ENCODE measurements around the gene MON2. TPM values are rescaled to one million over a fixed set of nuclear protein-coding genes. Genes with fewer than 3 reads are reported as not detected.

The MON2 gene
- total RNA-seq (ENCODE audit: low replicate concordance) = 44.2 and 62.3 TPM in 2 replicates

DNA sequence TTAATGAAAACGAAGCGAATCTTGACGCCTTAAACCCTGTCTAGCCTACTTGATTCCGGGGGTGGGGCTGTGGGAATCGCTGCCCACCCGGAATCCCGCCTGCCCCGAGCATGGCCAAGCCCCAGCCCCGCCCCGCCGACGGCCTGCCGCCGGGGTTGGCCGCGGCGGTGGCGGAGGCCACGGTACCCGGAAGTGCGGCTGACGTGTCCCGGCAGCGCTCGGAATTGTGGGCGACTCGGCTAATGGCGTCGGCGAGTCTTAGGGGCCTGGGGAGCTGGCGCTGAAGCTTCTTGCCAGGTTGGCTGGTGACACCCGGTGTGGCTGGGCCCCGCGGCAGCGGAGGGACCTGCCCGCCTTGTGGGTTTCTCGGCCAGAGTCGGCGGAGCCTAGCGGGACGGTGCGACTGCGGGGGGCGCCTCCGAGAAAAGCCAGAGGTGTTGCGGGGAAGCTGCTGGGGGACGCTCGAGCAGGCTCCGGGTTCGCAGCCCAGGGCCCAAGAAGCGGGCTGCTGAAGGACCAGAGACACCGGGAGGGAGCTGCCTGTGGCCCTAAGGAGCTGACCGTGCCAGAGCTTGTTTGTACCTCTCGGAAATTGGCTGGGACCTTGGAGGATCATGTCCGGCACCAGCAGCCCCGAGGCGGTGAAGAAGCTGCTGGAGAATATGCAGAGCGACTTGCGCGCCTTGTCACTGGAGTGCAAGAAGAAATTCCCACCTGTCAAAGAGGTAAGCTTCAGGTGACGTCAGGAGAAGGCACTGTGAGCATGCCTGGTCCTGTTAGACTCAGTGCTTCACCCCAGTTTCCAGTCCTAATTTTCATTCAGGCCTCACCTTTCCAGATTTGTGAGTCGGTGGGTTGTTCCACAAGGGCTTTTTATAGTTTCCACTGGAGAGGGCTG lies at the start of gene MON2:
MON2 (plus strand) TSS at position 233 of the 898 bp plus-strand sequence; CDS start at position 615, 382 bp downstream.
- Mint-ChIP-seq H3K9me3 (peaks cover 13% of the 10 kb centered on the region), H3K27me3 (ENCODE audit: insufficient read depth, low read depth) (no peaks in the 10 kb centered on the region), H3K27ac (peak within 1 kb of the TSS; percentile 84), H3K4me1 (peaks cover 18% of the 10 kb centered on the region), H3K4me3 (peak within 1 kb of the TSS; percentile 95), H3K36me3 (no peaks in the 10 kb centered on the region)
- peaks cover 52% of the 10 kb centered on the region for H3K79me2 ChIP-seq (ENCODE audit: low read depth)
- peak within 1 kb of the TSS; percentile 77 for H3K9ac ChIP-seq
- H3K4me1 ChIP-seq = peaks cover 24% of the 10 kb centered on the region
- peaks cover 7% of the 10 kb centered on the region for H4K20me1 ChIP-seq (ENCODE audit: low read depth)
- no peaks in the 10 kb centered on the region for H3K27me3 ChIP-seq
- H3K27ac ChIP-seq = no peak within 1 kb of the TSS
- H3F3A ChIP-seq (ENCODE audit: low read depth) = peaks cover 9% of the 10 kb centered on the region
- no peaks in the 10 kb centered on the region for H3K9me3 ChIP-seq (ENCODE audit: low read depth)
- TF ChIP-seq, protein P1, sequence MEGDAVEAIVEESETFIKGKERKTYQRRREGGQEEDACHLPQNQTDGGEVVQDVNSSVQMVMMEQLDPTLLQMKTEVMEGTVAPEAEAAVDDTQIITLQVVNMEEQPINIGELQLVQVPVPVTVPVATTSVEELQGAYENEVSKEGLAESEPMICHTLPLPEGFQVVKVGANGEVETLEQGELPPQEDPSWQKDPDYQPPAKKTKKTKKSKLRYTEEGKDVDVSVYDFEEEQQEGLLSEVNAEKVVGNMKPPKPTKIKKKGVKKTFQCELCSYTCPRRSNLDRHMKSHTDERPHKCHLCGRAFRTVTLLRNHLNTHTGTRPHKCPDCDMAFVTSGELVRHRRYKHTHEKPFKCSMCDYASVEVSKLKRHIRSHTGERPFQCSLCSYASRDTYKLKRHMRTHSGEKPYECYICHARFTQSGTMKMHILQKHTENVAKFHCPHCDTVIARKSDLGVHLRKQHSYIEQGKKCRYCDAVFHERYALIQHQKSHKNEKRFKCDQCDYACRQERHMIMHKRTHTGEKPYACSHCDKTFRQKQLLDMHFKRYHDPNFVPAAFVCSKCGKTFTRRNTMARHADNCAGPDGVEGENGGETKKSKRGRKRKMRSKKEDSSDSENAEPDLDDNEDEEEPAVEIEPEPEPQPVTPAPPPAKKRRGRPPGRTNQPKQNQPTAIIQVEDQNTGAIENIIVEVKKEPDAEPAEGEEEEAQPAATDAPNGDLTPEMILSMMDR (IDR thresholded peaks at IDR 0.05) = no peak
- TF ChIP-seq EZH2phosphoT487 (IDR thresholded peaks at IDR 0.05) (peak; percentile 14), EZH2 (IDR thresholded peaks at IDR 0.05) (no peak)
- DNase-seq (ENCODE audit: low spot score) = peak; percentile 93
- peak within 1 kb of the TSS; percentile 99 for H2AFZ ChIP-seq (replicated peaks)
- no peaks in the 10 kb centered on the region for H3K36me3 ChIP-seq
- H3K4me2 ChIP-seq = peak within 1 kb of the TSS; percentile 94
- peak within 1 kb of the TSS; percentile 85 for H3K4me3 ChIP-seq

DNA sequence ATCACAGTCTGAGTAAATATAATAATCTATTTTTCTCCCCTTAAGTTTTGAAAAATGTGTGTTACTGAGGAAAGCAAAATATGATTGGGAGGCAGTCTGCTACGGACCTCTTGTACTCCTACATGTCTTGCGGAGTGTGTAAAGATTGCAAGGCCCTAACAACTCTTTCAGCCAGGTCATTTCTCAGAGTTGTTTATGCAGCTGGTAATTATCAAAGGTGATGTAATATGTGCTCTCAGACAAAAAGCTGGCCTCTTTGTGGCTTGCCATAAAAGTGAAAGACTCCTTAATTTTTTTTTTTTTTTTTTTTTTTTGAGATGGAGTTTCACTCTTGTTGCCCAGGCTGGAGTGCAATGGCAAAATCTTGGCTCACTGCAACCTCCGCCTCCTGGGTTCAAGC lies 40.5 kb upstream of the MON2 start:
- no peaks in the 10 kb centered on the region for H3K79me2 ChIP-seq (ENCODE audit: low read depth)
- Mint-ChIP-seq H3K4me3 (no peak overlapping the region), H3K4me1 (no peaks in the 10 kb centered on the region)

GRCh38 chr12:62429457-62429856 lies 37.2 kb upstream of the MON2 start:
- Histone ChIP-seq H3K36me3 (no peaks in the 10 kb centered on the region), H3K27ac (no peak overlapping the region), H3K79me2 (ENCODE audit: low read depth) (no peaks in the 10 kb centered on the region), H3K4me1 (no peaks in the 10 kb centered on the region), H3K4me2 (no peak overlapping the region), H3K9ac (no peak overlapping the region), H3K4me3 (no peak overlapping the region), H2AFZ (replicated peaks) (no peak overlapping the region), H3F3A (ENCODE audit: low read depth) (no peaks in the 10 kb centered on the region), H3K27me3 (peaks cover 44% of the 10 kb centered on the region), H3K9me3 (ENCODE audit: low read depth) (no peaks in the 10 kb centered on the region), H4K20me1 (ENCODE audit: low read depth) (no peaks in the 10 kb centered on the region)
- no peak for DNase-seq (ENCODE audit: low spot score)
- Mint-ChIP-seq H3K9me3 (peaks cover 15% of the 10 kb centered on the region), H3K27ac (no peak overlapping the region), H3K27me3 (ENCODE audit: insufficient read depth, low read depth) (no peaks in the 10 kb centered on the region), H3K4me3 (no peak overlapping the region), H3K36me3 (peaks cover 4% of the 10 kb centered on the region), H3K4me1 (no peaks in the 10 kb centered on the region)
- TF ChIP-seq EZH2 (IDR thresholded peaks at IDR 0.05) (no peak), EZH2phosphoT487 (IDR thresholded peaks at IDR 0.05) (no peak)
- TF ChIP-seq, protein P1 (IDR thresholded peaks at IDR 0.05) = no peak

More for the DNA sequence above, 40.5 kb upstream of the MON2 start:
- no peaks in the 10 kb centered on the region for H3K36me3 ChIP-seq
- H3K4me2 ChIP-seq = no peak overlapping the region
- H3K9ac ChIP-seq = no peak overlapping the region
- H3K27ac Mint-ChIP-seq = no peak overlapping the region
- no peaks in the 10 kb centered on the region for H3K27me3 Mint-ChIP-seq (ENCODE audit: insufficient read depth, low read depth)
- peaks cover 11% of the 10 kb centered on the region for H3K27me3 ChIP-seq
- H2AFZ ChIP-seq (replicated peaks) = no peak overlapping the region
- H3K4me1 ChIP-seq = no peaks in the 10 kb centered on the region
- H3K9me3 Mint-ChIP-seq = peaks cover 22% of the 10 kb centered on the region
- H3K27ac ChIP-seq = no peak overlapping the region
- no peak overlapping the region for H3K4me3 ChIP-seq
- H4K20me1 ChIP-seq (ENCODE audit: low read depth) = no peaks in the 10 kb centered on the region
- no peak for DNase-seq (ENCODE audit: low spot score)
- no peaks in the 10 kb centered on the region for H3K9me3 ChIP-seq (ENCODE audit: low read depth)
- H3K36me3 Mint-ChIP-seq = peaks cover 4% of the 10 kb centered on the region
- TF ChIP-seq EZH2 (IDR thresholded peaks at IDR 0.05) (no peak), EZH2phosphoT487 (IDR thresholded peaks at IDR 0.05) (no peak)
- TF ChIP-seq, protein P1 (IDR thresholded peaks at IDR 0.05) = no peak
- H3F3A ChIP-seq (ENCODE audit: low read depth) = no peaks in the 10 kb centered on the region

All from neural progenitor cell (in vitro differentiated cells).